Fibroblast of lung (primary cell): ENCODE results near the gene TRAP1. TPM values are rescaled to one million over a fixed set of nuclear protein-coding genes. Genes with fewer than 3 reads are reported as not detected.

Experiments
- DNase-seq, 2 donors: peaks; one replicate each; pipeline versions ENCODE4 v3.0.0 to v3.0.0-alpha.2; 2010; ENCODE audit warnings: low read depth in 2 of 2
- H2AFZ ChIP-seq: 2 replicates; pipeline ENCODE4 v1.5.1; 2012; ENCODE audit warnings: low read length, control low read depth, inconsistent platforms
- H3K27ac ChIP-seq: 2 replicates; pipeline ENCODE4 v1.5.1; 2011; ENCODE audit warnings: low read length, control low read depth; ENCODE audit not compliant: insufficient read depth
- H3K27me3 ChIP-seq: 2 replicates; pipeline ENCODE4 v1.5.1; 2011; ENCODE audit warnings: mild to moderate bottlenecking, low read length; ENCODE audit not compliant: control insufficient read depth, insufficient read depth
- H3K36me3 ChIP-seq: 2 replicates; pipeline ENCODE4 v1.5.1; 2011; ENCODE audit warnings: low read length; ENCODE audit not compliant: control insufficient read depth, insufficient read depth
- H3K4me1 ChIP-seq: 2 replicates; pipeline ENCODE4 v1.5.1; 2011; ENCODE audit warnings: low read length; ENCODE audit not compliant: control insufficient read depth, insufficient read depth; ENCODE audit errors: extremely low read depth
- H3K4me2 ChIP-seq: 2 replicates; pipeline ENCODE4 v1.5.1; 2011; ENCODE audit warnings: low read length, control low read depth; ENCODE audit not compliant: insufficient read depth; ENCODE audit errors: extremely low read depth
- H3K4me3 ChIP-seq, 4 experiments: fragments of 200-600 bp in 1 of 4; sonication (generic) in 1 of 4; replicated peaks in 1 of 4; 2 replicates each; pipeline ENCODE4 v1.5.1; 2011 to 2016; ENCODE audit warnings: low read length in 4 of 4, low read depth in 3 of 4, mild to moderate bottlenecking in 3 of 4, control low read depth in 2 of 4, inconsistent platforms in 1 of 4, mixed read lengths in 1 of 4; ENCODE audit not compliant: insufficient read depth in 1 of 4; ENCODE audit errors: control extremely low read depth in 1 of 4
- H3K79me2 ChIP-seq: 2 replicates; pipeline ENCODE4 v1.5.1; 2012; ENCODE audit warnings: mild to moderate bottlenecking, low read length, inconsistent platforms; ENCODE audit not compliant: control insufficient read depth, insufficient read depth
- H3K9ac ChIP-seq: 2 replicates; pipeline ENCODE4 v1.5.1; 2011; ENCODE audit warnings: mild to moderate bottlenecking, low read length, control low read depth; ENCODE audit not compliant: insufficient read depth
- H3K9me3 ChIP-seq: 2 replicates; pipeline ENCODE4 v1.5.1; 2012; ENCODE audit warnings: low read depth, low read length; ENCODE audit not compliant: control insufficient read depth, insufficient read depth
- H4K20me1 ChIP-seq: 2 replicates; pipeline ENCODE4 v1.5.1; 2011; ENCODE audit warnings: low read length; ENCODE audit not compliant: control insufficient read depth, insufficient read depth; ENCODE audit errors: extremely low read depth
- EZH2 ChIP-seq: IDR thresholded peaks from 2 replicates; pipeline ENCODE4 v1.5.1; 2012; ENCODE audit warnings: low read length, control low read depth, mild to moderate bottlenecking; ENCODE audit errors: missing control alignments
- polyA plus RNA-seq, 2 donors: library from polyadenylated mRNA; depleted of rRNA in 1 of 2; stranded (reverse) in 1 of 2; unstranded in 1 of 2; fragments of >200 nt; gene quantifications; 2 replicates each; pipeline ENCODE4 v1.2.1, GENCODE V29; 2011 to 2012; ENCODE audit warnings: missing spikeins in 1 of 2
- total RNA-seq: library from RNA; depleted of rRNA; stranded (reverse); fragments of >200 nt; gene quantifications from 2 replicates; pipeline ENCODE4 v1.2.1, GENCODE V29; 2014
- TF ChIP-seq, protein P1 (sequence below), 2 donors: IDR thresholded peaks in 1 of 2; conservative IDR thresholded peaks in 1 of 2; 1 replicate in 1 of 2; 2 replicates in 1 of 2; pipeline ENCODE4 v1.5.1; 2011 to 2012; ENCODE audit warnings: low read length in 2 of 2, control low read depth in 1 of 2, inconsistent platforms in 1 of 2, low read depth in 1 of 2, mild to moderate bottlenecking in 1 of 2

Gene TRAP1
- total and polyA plus RNA-seq, 2 donors (not counting 1 experiment from before 2014, with no cell fraction given): 52.1 to 97.8 TPM

DNA sequence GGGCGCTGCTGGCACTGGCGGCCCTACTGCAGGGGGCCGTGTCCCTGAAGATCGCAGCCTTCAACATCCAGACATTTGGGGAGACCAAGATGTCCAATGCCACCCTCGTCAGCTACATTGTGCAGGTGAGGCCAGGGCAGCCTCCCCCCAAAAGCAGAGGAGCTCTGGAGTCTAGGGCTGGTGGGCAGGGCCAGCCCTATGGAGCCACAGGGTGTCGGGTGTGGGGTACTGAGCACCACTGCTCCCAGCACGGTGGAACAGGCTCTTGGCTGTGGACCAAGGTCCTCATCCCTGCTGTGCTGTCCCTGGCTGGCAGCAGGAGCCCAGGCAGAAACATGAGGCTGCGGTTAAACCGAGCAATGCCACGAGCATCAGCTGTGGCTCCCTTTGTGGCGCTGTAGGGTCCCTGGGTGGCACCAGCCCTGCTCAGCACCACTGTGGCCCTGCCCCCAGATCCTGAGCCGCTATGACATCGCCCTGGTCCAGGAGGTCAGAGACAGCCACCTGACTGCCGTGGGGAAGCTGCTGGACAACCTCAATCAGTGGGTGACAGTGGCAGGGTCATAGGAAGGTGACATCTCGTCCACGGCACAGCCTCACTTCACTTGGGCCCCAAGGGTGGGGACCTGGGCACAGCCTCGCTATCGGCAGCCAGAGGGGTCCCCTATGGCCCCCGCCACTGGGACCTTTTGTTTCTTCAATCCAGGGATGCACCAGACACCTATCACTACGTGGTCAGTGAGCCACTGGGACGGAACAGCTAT is 61.7 kb downstream of the TRAP1 start:
- Histone ChIP-seq H3K9me3 (no peaks in the 10 kb centered on the region), H3K4me3 (no peak overlapping the region), H4K20me1 (no peaks in the 10 kb centered on the region), H3K27ac (no peak overlapping the region), H3K79me2 (no peaks in the 10 kb centered on the region), H3K9ac (no peak overlapping the region), H2AFZ (no peak overlapping the region), H3K4me1 (no peaks in the 10 kb centered on the region), H3K4me2 (no peak overlapping the region), H3K36me3 (peaks cover 25% of the 10 kb centered on the region), H3K27me3 (no peaks in the 10 kb centered on the region)
- no peak for TF ChIP-seq EZH2
- TF ChIP-seq, protein P1, sequence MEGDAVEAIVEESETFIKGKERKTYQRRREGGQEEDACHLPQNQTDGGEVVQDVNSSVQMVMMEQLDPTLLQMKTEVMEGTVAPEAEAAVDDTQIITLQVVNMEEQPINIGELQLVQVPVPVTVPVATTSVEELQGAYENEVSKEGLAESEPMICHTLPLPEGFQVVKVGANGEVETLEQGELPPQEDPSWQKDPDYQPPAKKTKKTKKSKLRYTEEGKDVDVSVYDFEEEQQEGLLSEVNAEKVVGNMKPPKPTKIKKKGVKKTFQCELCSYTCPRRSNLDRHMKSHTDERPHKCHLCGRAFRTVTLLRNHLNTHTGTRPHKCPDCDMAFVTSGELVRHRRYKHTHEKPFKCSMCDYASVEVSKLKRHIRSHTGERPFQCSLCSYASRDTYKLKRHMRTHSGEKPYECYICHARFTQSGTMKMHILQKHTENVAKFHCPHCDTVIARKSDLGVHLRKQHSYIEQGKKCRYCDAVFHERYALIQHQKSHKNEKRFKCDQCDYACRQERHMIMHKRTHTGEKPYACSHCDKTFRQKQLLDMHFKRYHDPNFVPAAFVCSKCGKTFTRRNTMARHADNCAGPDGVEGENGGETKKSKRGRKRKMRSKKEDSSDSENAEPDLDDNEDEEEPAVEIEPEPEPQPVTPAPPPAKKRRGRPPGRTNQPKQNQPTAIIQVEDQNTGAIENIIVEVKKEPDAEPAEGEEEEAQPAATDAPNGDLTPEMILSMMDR (conservative IDR thresholded peaks at IDR 0.05 in 1 of 2, IDR thresholded peaks at IDR 0.05 in 1 of 2; ENCODE audit: low read depth in 1 of 2, low read length in 2 of 2): no peak
- no peak for DNase-seq

DNA sequence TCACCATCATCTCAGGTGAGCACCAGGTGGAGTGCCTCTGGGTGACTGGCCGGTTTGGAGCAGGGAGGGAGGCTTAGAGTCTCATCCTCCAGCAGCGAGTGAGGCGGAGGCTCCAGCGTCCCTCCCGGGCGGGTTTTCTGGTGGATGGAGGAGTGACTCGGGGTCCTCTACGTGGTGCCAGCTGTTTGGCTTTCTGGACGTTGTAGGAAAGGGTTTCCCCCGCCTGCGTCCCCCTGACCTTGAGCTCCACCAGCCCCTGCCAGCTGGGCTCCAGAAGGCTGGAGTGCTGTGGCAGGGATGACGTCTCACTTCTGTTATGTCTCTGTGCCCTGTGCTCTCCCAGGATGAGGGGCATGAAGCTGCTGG is 62.3 kb downstream of the TRAP1 start:
- Histone ChIP-seq H3K4me2 (no peak overlapping the region), H3K27me3 (no peaks in the 10 kb centered on the region), H2AFZ (no peak overlapping the region), H3K9ac (no peak overlapping the region), H4K20me1 (no peaks in the 10 kb centered on the region), H3K36me3 (peaks cover 25% of the 10 kb centered on the region), H3K27ac (no peak overlapping the region), H3K4me1 (no peaks in the 10 kb centered on the region), H3K4me3 (no peak overlapping the region), H3K9me3 (no peaks in the 10 kb centered on the region), H3K79me2 (no peaks in the 10 kb centered on the region)
- TF ChIP-seq, protein P1 (conservative IDR thresholded peaks at IDR 0.05 in 1 of 2, IDR thresholded peaks at IDR 0.05 in 1 of 2; ENCODE audit: low read depth in 1 of 2, low read length in 2 of 2): no peak
- no peak for TF ChIP-seq EZH2
- DNase-seq: no peak

DNA sequence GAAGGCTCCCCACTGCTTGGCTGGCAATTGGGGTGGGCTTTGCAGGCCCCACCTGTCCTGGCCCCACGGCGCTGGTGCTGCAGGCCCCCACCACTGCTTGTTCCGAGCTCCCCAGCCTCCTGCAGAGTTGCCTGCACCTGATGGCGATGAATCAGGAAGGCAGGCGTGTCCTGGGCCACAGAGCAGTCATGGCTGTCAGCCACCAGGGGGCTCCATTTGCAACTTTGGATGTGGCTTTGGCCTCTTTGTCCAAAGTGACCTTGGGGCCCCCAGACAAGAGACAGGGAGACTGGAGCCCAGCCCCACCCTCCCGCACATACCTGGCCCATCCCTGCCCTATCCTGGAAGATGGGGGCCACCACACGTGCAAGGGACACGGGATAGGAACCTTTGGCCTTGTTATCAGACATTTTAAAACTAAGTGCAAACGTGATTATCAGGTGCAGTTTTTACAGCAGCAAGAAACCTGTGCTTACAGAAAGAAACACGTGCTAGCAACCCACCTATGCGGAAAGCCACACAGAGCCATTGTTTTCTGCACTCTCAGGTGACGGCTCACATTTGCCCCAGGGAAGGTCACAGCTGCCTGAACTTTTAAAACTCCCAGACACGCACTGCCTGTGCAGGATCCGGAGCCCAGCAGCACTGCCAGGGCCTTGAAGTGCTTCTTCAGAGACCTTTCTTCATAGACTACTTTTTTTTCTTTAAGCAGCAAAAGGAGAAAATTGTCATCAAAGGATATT is 62.9 kb downstream of the TRAP1 start, which contains the start of gene DNASE1:
Gene DNASE1, plus strand, starts transcription at position 443 of the 743 bp plus-strand sequence. CDS start 683 bp downstream, outside the sequence.
- Histone ChIP-seq H3K79me2 (no peaks in the 10 kb centered on the region), H3K36me3 (peaks cover 25% of the 10 kb centered on the region)
- peak; percentile 44 to 51 for DNase-seq

More for the DNA sequence above, 62.9 kb downstream of the TRAP1 start, which contains the start of gene DNASE1:
- H3K9ac ChIP-seq: no peak within 1 kb of the TSS
- H3K27ac ChIP-seq: no peak within 1 kb of the TSS
- no peak within 1 kb of the TSS for H2AFZ ChIP-seq
- H3K4me2 ChIP-seq: no peak within 1 kb of the TSS
- H3K4me3 ChIP-seq: no peak within 1 kb of the TSS
- H3K27me3 ChIP-seq: no peaks in the 10 kb centered on the region
- H3K4me1 ChIP-seq: no peaks in the 10 kb centered on the region
- no peaks in the 10 kb centered on the region for H4K20me1 ChIP-seq
- no peaks in the 10 kb centered on the region for H3K9me3 ChIP-seq
- no peak for TF ChIP-seq EZH2
- TF ChIP-seq, protein P1 (conservative IDR thresholded peaks at IDR 0.05 in 1 of 2, IDR thresholded peaks at IDR 0.05 in 1 of 2; ENCODE audit: low read depth in 1 of 2, low read length in 2 of 2): peak; percentile 49 to 70
